SK-N-MC (cell line): Measurements from ENCODE around the gene ATE1.

Experiments used
- DNase-seq: peaks from one replicate; pipeline ENCODE4 v3.0.0-alpha.2; 2011; ENCODE audit warnings: low read depth, low spot score
- H3K27ac ChIP-seq: fragments of 200-600 bp; sonication (generic); 2 replicates; pipeline ENCODE4 v1.5.1; 2016; ENCODE audit warnings: mixed run types
- H3K36me3 ChIP-seq: fragments of 200-600 bp; sonication (generic); 2 replicates; pipeline ENCODE4 v1.6.1; 2017; ENCODE audit warnings: antibody characterized with exemption, low read length, mixed read lengths; ENCODE audit not compliant: insufficient read depth
- H3K4me3 ChIP-seq: fragments of 200-600 bp; sonication (generic); 2 replicates; pipeline ENCODE4 v1.5.1; 2016
- H3K9ac ChIP-seq: fragments of 200-600 bp; sonication (generic); 2 replicates; pipeline ENCODE4 v1.8.0; 2017; ENCODE audit warnings: mixed run types, mixed read lengths; ENCODE audit not compliant: insufficient read length
- H3K9me3 ChIP-seq: fragments of 200-600 bp; sonication (generic); 2 replicates; pipeline ENCODE4 v1.6.1; 2017; ENCODE audit warnings: low read depth, mild to moderate bottlenecking, antibody characterized with exemption, low read length, moderate library complexity, mixed read lengths
- EZH2 ChIP-seq: fragments of 200-600 bp; sonication (generic); IDR thresholded peaks from one replicate; pipeline ENCODE4 v1.6.1; 2017; ENCODE audit warnings: antibody characterized with exemption
- FOXP2 ChIP-seq: optimal IDR thresholded peaks from 2 replicates; pipeline ENCODE3; 2011; ENCODE audit warnings: mild to moderate bottlenecking, moderate library complexity; ENCODE audit not compliant: insufficient read depth; ENCODE audit errors: extremely low read length, control extremely low read depth
- POLR2AphosphoS5 ChIP-seq: IDR thresholded peaks from 2 replicates; pipeline ENCODE4 v1.6.1; 2012; ENCODE audit warnings: mild to moderate bottlenecking, low read depth, low read length, borderline replicate concordance

The ATE1 gene

DNA sequence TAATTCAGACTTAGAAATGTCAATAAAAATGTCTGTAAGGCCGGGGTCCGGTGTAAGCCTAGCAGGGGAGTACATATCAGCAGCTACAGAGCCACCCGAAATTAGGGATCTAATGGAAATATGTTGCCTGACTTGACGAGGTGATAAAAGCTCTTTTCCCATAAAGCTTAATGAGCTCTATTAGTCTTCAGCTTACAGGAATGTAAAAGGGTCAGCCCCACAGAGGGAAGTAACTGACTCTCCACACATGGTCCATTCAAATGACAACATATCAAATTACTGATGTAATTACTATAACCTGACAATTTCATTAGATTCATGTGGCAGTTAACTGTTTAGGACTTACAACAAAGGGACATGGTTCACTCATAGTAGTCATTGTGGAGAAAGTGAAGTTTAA lies 62.3 kb downstream of the ATE1 start:
- Histone ChIP-seq H3K9me3 (no peaks in the 10 kb centered on the region), H3K27ac (no peak overlapping the region), H3K9ac (no peak overlapping the region), H3K4me3 (no peak overlapping the region), H3K36me3 (no peaks in the 10 kb centered on the region)
- TF ChIP-seq EZH2 (no peak), FOXP2 (no peak), POLR2AphosphoS5 (no peak)
- no peak for DNase-seq

DNA sequence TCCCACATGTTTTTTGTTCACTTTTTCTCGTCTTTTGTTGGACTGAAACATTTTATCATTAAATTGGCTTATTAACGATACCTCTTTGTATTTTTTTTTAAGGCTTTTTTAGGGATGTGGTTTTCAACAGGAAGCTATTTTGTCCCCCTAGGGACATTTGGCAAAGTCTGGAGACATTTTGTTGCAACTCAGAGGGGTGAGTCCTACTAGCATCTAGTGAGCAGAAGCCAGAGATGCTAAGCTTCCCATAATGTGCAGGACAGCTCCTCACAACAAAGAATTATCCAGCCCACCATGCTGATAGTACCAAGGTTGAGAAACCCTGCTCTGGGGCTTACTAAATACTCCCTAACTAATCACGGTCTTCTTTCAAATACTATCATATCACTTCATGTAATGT lies 63.2 kb downstream of the ATE1 start:
- Histone ChIP-seq H3K9ac (no peak overlapping the region), H3K9me3 (no peaks in the 10 kb centered on the region), H3K27ac (no peak overlapping the region), H3K36me3 (no peaks in the 10 kb centered on the region), H3K4me3 (no peak overlapping the region)
- TF ChIP-seq FOXP2 = no peak
- no peak for TF ChIP-seq EZH2
- no peak for TF ChIP-seq POLR2AphosphoS5
- no peak for DNase-seq

DNA sequence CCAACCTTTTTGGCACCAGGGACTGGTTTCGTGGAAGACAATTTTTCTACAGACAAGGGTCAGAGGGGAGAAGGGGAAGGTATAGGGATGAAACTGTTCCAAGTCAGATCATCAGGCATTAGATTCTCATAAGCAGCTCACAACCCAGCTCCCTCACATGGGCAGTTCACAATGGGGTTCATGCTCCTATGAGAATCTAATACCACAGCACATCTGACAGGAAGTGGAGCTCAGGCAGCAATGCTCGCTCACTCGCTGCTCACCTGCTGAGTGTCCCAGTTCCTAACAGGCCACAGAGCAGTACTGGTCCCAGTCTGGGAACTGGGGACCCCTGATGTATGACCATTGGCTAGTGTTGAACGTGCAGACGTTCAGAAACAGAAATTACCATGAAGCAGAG lies 63.7 kb downstream of the ATE1 start:
- Histone ChIP-seq H3K4me3 (no peak overlapping the region), H3K9ac (no peak overlapping the region), H3K36me3 (no peaks in the 10 kb centered on the region), H3K27ac (no peak overlapping the region), H3K9me3 (no peaks in the 10 kb centered on the region)
- TF ChIP-seq EZH2 = no peak
- TF ChIP-seq FOXP2 = no peak
- no peak for TF ChIP-seq POLR2AphosphoS5
- DNase-seq = no peak

DNA sequence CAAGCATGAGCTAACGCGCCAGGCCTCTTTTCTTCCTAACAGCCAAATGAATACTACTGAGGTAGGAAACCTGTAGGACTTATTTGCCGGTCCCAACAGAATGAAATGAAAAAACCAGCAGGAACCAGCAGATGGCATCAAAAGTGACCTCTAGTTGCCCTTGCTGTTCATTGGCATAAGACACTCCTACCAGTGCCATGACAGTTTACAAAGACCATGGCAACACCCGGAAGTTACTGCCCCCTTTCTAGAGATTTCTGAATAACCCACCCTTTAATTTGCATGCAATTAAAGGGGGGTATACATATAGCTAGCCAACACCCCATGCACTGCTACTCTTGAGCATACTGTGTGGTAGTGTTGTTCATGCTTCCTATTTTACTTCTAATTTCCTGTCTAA lies 65.2 kb downstream of the ATE1 start:
- no peak for DNase-seq
- TF ChIP-seq FOXP2 (no peak), POLR2AphosphoS5 (no peak)
- no peak overlapping the region for H3K27ac ChIP-seq
- no peak overlapping the region for H3K4me3 ChIP-seq
- no peaks in the 10 kb centered on the region for H3K9me3 ChIP-seq
- no peaks in the 10 kb centered on the region; the same call in 1 of the 2 replicates for H3K36me3 ChIP-seq
- H3K9ac ChIP-seq = no peak overlapping the region

GRCh38 chr10:121862042-121862441 lies 65.8 kb downstream of the ATE1 start:
- no peaks in the 10 kb centered on the region; the same call in 1 of the 2 replicates for H3K36me3 ChIP-seq
- TF ChIP-seq EZH2 (no peak), POLR2AphosphoS5 (no peak), FOXP2 (no peak)
- no peak for DNase-seq
- no peak overlapping the region for H3K4me3 ChIP-seq
- H3K27ac ChIP-seq = no peak overlapping the region
- no peaks in the 10 kb centered on the region for H3K9me3 ChIP-seq
- H3K9ac ChIP-seq = no peak overlapping the region

DNA sequence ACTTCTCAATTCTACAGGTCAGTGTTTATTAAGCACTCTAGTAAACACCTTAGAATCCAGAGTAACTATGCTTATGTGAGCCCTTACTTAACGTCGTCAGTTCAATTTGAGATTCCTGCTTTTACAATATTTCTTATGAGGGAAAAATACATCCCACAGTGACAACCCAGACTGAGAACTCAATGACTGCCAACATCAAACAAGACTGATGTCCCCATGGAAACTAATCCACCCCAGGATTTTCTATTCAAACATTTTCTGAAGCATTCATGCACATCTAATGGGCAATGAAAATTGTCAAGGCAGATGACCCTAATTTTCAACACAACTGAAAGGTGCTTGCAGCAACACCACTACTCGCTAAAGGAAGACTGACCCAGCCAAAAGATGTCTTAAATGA lies 67.0 kb downstream of the ATE1 start:
- Histone ChIP-seq H3K9me3 (no peaks in the 10 kb centered on the region), H3K36me3 (no peaks in the 10 kb centered on the region; the same call in 1 of the 2 replicates), H3K27ac (no peak overlapping the region), H3K9ac (no peak overlapping the region), H3K4me3 (no peak overlapping the region)
- no peak for DNase-seq
- no peak for TF ChIP-seq EZH2
- no peak for TF ChIP-seq FOXP2
- TF ChIP-seq POLR2AphosphoS5 = no peak

- TF ChIP-seq FOXP2 (no peak), POLR2AphosphoS5 (no peak), EZH2 (no peak)
- no peaks in the 10 kb centered on the region for H3K9me3 ChIP-seq
- H3K27ac ChIP-seq = no peak overlapping the region
- no peak for DNase-seq
- no peak overlapping the region for H3K4me3 ChIP-seq
- no peak overlapping the region for H3K9ac ChIP-seq
- no peaks in the 10 kb centered on the region; the same call in 1 of the 2 replicates for H3K36me3 ChIP-seq
Measured at GRCh38 chr10:121854809-121855445, 72.9 kb downstream of the ATE1 start.

DNA sequence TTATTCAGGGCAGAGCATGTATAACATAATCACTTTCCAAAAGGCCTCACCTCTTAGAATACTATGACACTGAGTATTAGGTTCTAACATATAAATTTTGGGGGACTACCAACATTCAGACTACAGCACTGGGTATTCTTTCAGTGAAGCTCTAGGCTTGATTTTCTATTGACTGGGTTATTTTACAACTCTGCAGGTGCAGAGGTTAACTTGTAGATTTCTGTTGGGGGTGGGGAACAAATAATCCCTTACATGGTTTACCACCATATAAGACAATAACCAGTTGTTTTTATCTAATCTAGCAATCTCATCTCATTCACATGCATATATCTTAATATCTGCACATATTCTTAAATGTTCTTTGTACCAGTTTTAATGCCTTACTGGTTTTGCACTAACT lies 73.9 kb downstream of the ATE1 start:
- Histone ChIP-seq H3K9ac (no peak overlapping the region), H3K36me3 (no peaks in the 10 kb centered on the region; the same call in 1 of the 2 replicates), H3K9me3 (no peaks in the 10 kb centered on the region), H3K4me3 (no peak overlapping the region), H3K27ac (no peak overlapping the region)
- no peak for DNase-seq
- no peak for TF ChIP-seq FOXP2

GRCh38 chr10:121851786-121852185 lies 76.0 kb downstream of the ATE1 start:
- H3K9me3 ChIP-seq = no peaks in the 10 kb centered on the region
- H3K27ac ChIP-seq = no peak overlapping the region
- no peak overlapping the region for H3K4me3 ChIP-seq
- no peak for DNase-seq
- H3K36me3 ChIP-seq = no peaks in the 10 kb centered on the region
- TF ChIP-seq POLR2AphosphoS5 (no peak), EZH2 (no peak), FOXP2 (no peak)
- H3K9ac ChIP-seq = no peak overlapping the region
